ENCODE measurements around the gene NOX4. TPM values are rescaled to one million over a fixed set of nuclear protein-coding genes. Genes with fewer than 3 reads are reported as not detected.
"Not testable (repeated sequence)": the region's sequence is repeated elsewhere in the genome, so short reads cannot be mapped to it uniquely, and the experiment has no call there.

NOX4 gene
- total and polyA plus RNA-seq, 2 donors (not counting 1 experiment from before 2014, with no cell fraction given): not detected

- H3K79me2 ChIP-seq (ENCODE audit: control insufficient read depth, insufficient read depth, low read length); H3K9ac ChIP-seq (ENCODE audit: low read length); H3K4me1 Mint-ChIP-seq; H3K9me3 Mint-ChIP-seq (ENCODE audit: insufficient read depth); H3K9me3 ChIP-seq (ENCODE audit: control extremely low read depth in 1 of 3, control insufficient read depth in 2 of 3, insufficient read depth in 1 of 3, low read length in 2 of 3); H3K4me3 ChIP-seq (ENCODE audit: control extremely low read depth in 1 of 5, extremely low read depth in 1 of 5, insufficient read depth in 1 of 5, low read depth in 2 of 5, low read length in 4 of 5); H2AFZ ChIP-seq (ENCODE audit: insufficient read depth, low read depth, low read length, poor library complexity, severe bottlenecking); H3K4me3 Mint-ChIP-seq; POLR2A ChIA-PET; ATAC-seq (ENCODE audit: low read depth); DNase-seq; CTCF ChIA-PET; H3K27ac ChIP-seq (ENCODE audit: low read length in 2 of 2); H3K27me3 Mint-ChIP-seq; H3K27ac Mint-ChIP-seq; H4K20me1 ChIP-seq (ENCODE audit: control insufficient read depth, insufficient read depth, low read length, poor library complexity, severe bottlenecking); intact Hi-C loops (cut with micrococcal nuclease); H3K27me3 ChIP-seq (replicated peaks in 1 of 4; ENCODE audit: control extremely low read depth in 1 of 4, control insufficient read depth in 3 of 4, insufficient read depth in 4 of 4, low read length in 3 of 4); H3K4me2 ChIP-seq (replicated peaks; ENCODE audit: low read depth, low read length, poor library complexity, severe bottlenecking); H3K36me3 ChIP-seq (replicated peaks in 1 of 2; ENCODE audit: control extremely low read depth in 1 of 2, control insufficient read depth in 1 of 2, extremely low read depth in 1 of 2, insufficient read depth in 2 of 2, low read length in 1 of 2); H3K4me1 ChIP-seq (ENCODE audit: control insufficient read depth in 2 of 2, insufficient read depth in 2 of 2, low read length in 2 of 2): not testable (repeated sequence)
- WGBS (ENCODE audit: insufficient coverage): 89% methylated on average over 5 of the region's 7 CpGs
Observed at GRCh38 chr11:89426501-89426900, 64.7 kb downstream of the NOX4 start.

- POLR2A ChIA-PET: no interaction called here
- TF ChIP-seq, protein P1, sequence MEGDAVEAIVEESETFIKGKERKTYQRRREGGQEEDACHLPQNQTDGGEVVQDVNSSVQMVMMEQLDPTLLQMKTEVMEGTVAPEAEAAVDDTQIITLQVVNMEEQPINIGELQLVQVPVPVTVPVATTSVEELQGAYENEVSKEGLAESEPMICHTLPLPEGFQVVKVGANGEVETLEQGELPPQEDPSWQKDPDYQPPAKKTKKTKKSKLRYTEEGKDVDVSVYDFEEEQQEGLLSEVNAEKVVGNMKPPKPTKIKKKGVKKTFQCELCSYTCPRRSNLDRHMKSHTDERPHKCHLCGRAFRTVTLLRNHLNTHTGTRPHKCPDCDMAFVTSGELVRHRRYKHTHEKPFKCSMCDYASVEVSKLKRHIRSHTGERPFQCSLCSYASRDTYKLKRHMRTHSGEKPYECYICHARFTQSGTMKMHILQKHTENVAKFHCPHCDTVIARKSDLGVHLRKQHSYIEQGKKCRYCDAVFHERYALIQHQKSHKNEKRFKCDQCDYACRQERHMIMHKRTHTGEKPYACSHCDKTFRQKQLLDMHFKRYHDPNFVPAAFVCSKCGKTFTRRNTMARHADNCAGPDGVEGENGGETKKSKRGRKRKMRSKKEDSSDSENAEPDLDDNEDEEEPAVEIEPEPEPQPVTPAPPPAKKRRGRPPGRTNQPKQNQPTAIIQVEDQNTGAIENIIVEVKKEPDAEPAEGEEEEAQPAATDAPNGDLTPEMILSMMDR (IDR thresholded peaks at IDR 0.05): no peak
- TF ChIP-seq EZH2 (IDR thresholded peaks at IDR 0.05; ENCODE audit: borderline replicate concordance, insufficient read depth, low read depth, low read length, poor library complexity, severe bottlenecking): no peak
- no peak for DNase-seq
- Histone ChIP-seq H3K79me2 (ENCODE audit: control insufficient read depth, insufficient read depth, low read length) (no peaks in the 10 kb centered on the region), H2AFZ (ENCODE audit: insufficient read depth, low read depth, low read length, poor library complexity, severe bottlenecking) (no peak overlapping the region), H3K4me1 (ENCODE audit: control insufficient read depth in 2 of 2, insufficient read depth in 2 of 2, low read length in 2 of 2) (no peaks in the 10 kb centered on the region), H3K9ac (ENCODE audit: low read length) (no peak overlapping the region), H3K36me3 (replicated peaks in 1 of 2; ENCODE audit: control extremely low read depth in 1 of 2, control insufficient read depth in 1 of 2, extremely low read depth in 1 of 2, insufficient read depth in 2 of 2, low read length in 1 of 2) (no peaks in the 10 kb centered on the region), H4K20me1 (ENCODE audit: control insufficient read depth, insufficient read depth, low read length, poor library complexity, severe bottlenecking) (no peaks in the 10 kb centered on the region), H3K27me3 (replicated peaks in 1 of 4; ENCODE audit: control extremely low read depth in 1 of 4, control insufficient read depth in 3 of 4, insufficient read depth in 4 of 4, low read length in 3 of 4) (no peaks in the 10 kb centered on the region), H3K4me2 (replicated peaks; ENCODE audit: low read depth, low read length, poor library complexity, severe bottlenecking) (no peak overlapping the region), H3K9me3 (ENCODE audit: control extremely low read depth in 1 of 3, control insufficient read depth in 2 of 3, insufficient read depth in 1 of 3, low read length in 2 of 3) (peaks cover 0 to 2% (median 0%) of the 10 kb centered on the region in 3 donors), H3K4me3 (ENCODE audit: control extremely low read depth in 1 of 5, extremely low read depth in 1 of 5, insufficient read depth in 1 of 5, low read depth in 2 of 5, low read length in 4 of 5) (no peak overlapping the region), H3K27ac (ENCODE audit: low read length in 2 of 2) (no peak overlapping the region)
- intact Hi-C loops (cut with micrococcal nuclease): no loop called here
- no peak for ATAC-seq (ENCODE audit: low read depth)
- H3K27ac Mint-ChIP-seq: no peak overlapping the region
- no peak overlapping the region for H3K4me3 Mint-ChIP-seq
- no peaks in the 10 kb centered on the region for H3K27me3 Mint-ChIP-seq
- no peaks in the 10 kb centered on the region for H3K9me3 Mint-ChIP-seq (ENCODE audit: insufficient read depth)
- WGBS (ENCODE audit: insufficient coverage): no CpG with 5 or more reads among the region's 2 CpGs
- H3K4me1 Mint-ChIP-seq: no peaks in the 10 kb centered on the region
- CTCF ChIA-PET: no interaction called here
Observed at GRCh38 chr11:89421718-89422117, 69.5 kb downstream of the NOX4 start.
